CD14-positive monocyte (primary cell): ENCODE data around the gene RHBG. TPM values are rescaled to one million over a fixed set of nuclear protein-coding genes. Genes with fewer than 3 reads are reported as not detected.

ENCODE experiments used
- DNase-seq, 3 donors: peaks; one replicate each; pipeline ENCODE4 v3.0.0-alpha.2; 2011 to 2022
- H2AFZ ChIP-seq: 2 replicates; pipeline ENCODE4 v1.6.0; 2012; ENCODE audit warnings: mild to moderate bottlenecking, low read depth, low read length, inconsistent platforms; ENCODE audit not compliant: insufficient read depth, poor library complexity, severe bottlenecking
- H3K27ac ChIP-seq, 2 donors: 1 replicate in 1 of 2; 2 replicates in 1 of 2; pipeline ENCODE4 v1.5.1; 2012 to 2013; ENCODE audit warnings: low read length in 2 of 2, control low read depth in 1 of 2, inconsistent platforms in 1 of 2, low read depth in 1 of 2, mild to moderate bottlenecking in 1 of 2
- H3K27me3 ChIP-seq, 2 donors: one replicate each; pipeline versions ENCODE4 v1.6.0 to v1.6.1; 2011 to 2013; ENCODE audit warnings: low read length in 2 of 2; ENCODE audit not compliant: control insufficient read depth in 2 of 2, insufficient read depth in 2 of 2
- H3K36me3 ChIP-seq, 2 donors: replicated peaks in 1 of 2; 1 replicate in 1 of 2; 2 replicates in 1 of 2; pipeline versions ENCODE4 v1.5.1 to v1.6.1; 2012 to 2013; ENCODE audit warnings: low read length in 2 of 2, control low read depth in 1 of 2, inconsistent platforms in 1 of 2, mild to moderate bottlenecking in 1 of 2; ENCODE audit not compliant: insufficient read depth in 2 of 2, control insufficient read depth in 1 of 2
- H3K4me1 ChIP-seq, 2 donors: 1 replicate in 1 of 2; 2 replicates in 1 of 2; pipeline versions ENCODE4 v1.5.1 to v1.6.1; 2012 to 2013; ENCODE audit warnings: low read length in 2 of 2, control low read depth in 1 of 2, inconsistent platforms in 1 of 2, mild to moderate bottlenecking in 1 of 2, moderate library complexity in 1 of 2; ENCODE audit not compliant: insufficient read depth in 2 of 2, control insufficient read depth in 1 of 2
- H3K4me2 ChIP-seq: replicated peaks from 2 replicates; pipeline ENCODE3; 2012; ENCODE audit warnings: low read length, moderate library complexity, mild to moderate bottlenecking; ENCODE audit not compliant: poor library complexity, severe bottlenecking; ENCODE audit errors: extremely low read depth
- H3K4me3 ChIP-seq, 3 experiments: fragments of 200-600 bp in 1 of 3; sonication (generic) in 1 of 3; replicated peaks in 1 of 3; 1 replicate in 2 of 3; 2 replicates in 1 of 3; pipeline ENCODE4 v1.5.1; 2011 to 2013; ENCODE audit warnings: low read length in 3 of 3, mild to moderate bottlenecking in 3 of 3, control low read depth in 2 of 3, low read depth in 2 of 3, inconsistent platforms in 1 of 3, moderate library complexity in 1 of 3
- H3K79me2 ChIP-seq: 2 replicates; pipeline ENCODE4 v1.6.0; 2012; ENCODE audit warnings: mild to moderate bottlenecking, control low read depth, inconsistent platforms, low read length, moderate library complexity; ENCODE audit not compliant: insufficient read depth
- H3K9ac ChIP-seq: 2 replicates; pipeline ENCODE4 v1.6.0; 2017; ENCODE audit warnings: low read length, mild to moderate bottlenecking; ENCODE audit not compliant: insufficient read depth, poor library complexity, severe bottlenecking
- H3K9me3 ChIP-seq, 2 donors: replicated peaks in 1 of 2; 1 replicate in 1 of 2; 2 replicates in 1 of 2; pipeline versions ENCODE4 v1.5.1 to v1.6.1; 2012 to 2013; ENCODE audit warnings: low read length in 2 of 2, control low read depth in 1 of 2; ENCODE audit not compliant: control insufficient read depth in 1 of 2, insufficient read depth in 1 of 2
- H4K20me1 ChIP-seq: 2 replicates; pipeline ENCODE4 v1.6.0; 2012; ENCODE audit warnings: mild to moderate bottlenecking, low read length, control low read depth, moderate library complexity; ENCODE audit not compliant: insufficient read depth
- H3K27ac Mint-ChIP-seq, 7 donors: one replicate each; pipeline ENCODE4 v1.8.0; 2020; ENCODE audit warnings: mild to moderate bottlenecking in 7 of 7, mixed read lengths in 7 of 7, moderate library complexity in 6 of 7, inconsistent platforms in 2 of 7
- H3K27me3 Mint-ChIP-seq, 3 donors: one replicate each; pipeline ENCODE4 v1.8.0; 2021 to 2022; ENCODE audit warnings: low read depth in 3 of 3, mild to moderate bottlenecking in 3 of 3, mixed read lengths in 3 of 3, moderate library complexity in 3 of 3, inconsistent platforms in 1 of 3
- H3K36me3 Mint-ChIP-seq, 2 donors: one replicate each; pipeline ENCODE4 v1.8.0; 2020; ENCODE audit warnings: mixed read lengths in 2 of 2, inconsistent platforms in 1 of 2, mild to moderate bottlenecking in 1 of 2
- H3K4me1 Mint-ChIP-seq: one replicate; pipeline ENCODE4 v1.8.0; 2020; ENCODE audit warnings: mild to moderate bottlenecking, mixed read lengths
- H3K4me3 Mint-ChIP-seq, 2 donors: one replicate each; pipeline ENCODE4 v1.8.0; 2020; ENCODE audit warnings: mild to moderate bottlenecking in 2 of 2, mixed read lengths in 2 of 2, moderate library complexity in 1 of 2
- H3K9me3 Mint-ChIP-seq, 7 donors: one replicate each; pipeline ENCODE4 v1.8.0; 2020 to 2022; ENCODE audit warnings: mixed read lengths in 7 of 7, mild to moderate bottlenecking in 6 of 7, moderate library complexity in 6 of 7, inconsistent platforms in 2 of 7
- CTCF ChIP-seq: fragments of 200-600 bp; IDR thresholded peaks from one replicate; pipeline ENCODE4 v1.8.0; 2022; ENCODE audit warnings: antibody characterized with exemption, mild to moderate bottlenecking
- WGBS: methylation state at CpG from one replicate; pipeline ENCODE4 v1.1.5; 2013; ENCODE audit warnings: missing lambda C conversion rate; ENCODE audit not compliant: insufficient coverage; 5-methylcytosine and 5-hydroxymethylcytosine counted together
- intact Hi-C, 2 donors: fragments of 100-400 bp; cut with micrococcal nuclease; formaldehyde crosslinking; loops; one replicate each; pipeline versions ENCODE4 v1.15.0 to v1.15.1; 2023
- polyA plus RNA-seq, 3 donors: library from polyadenylated mRNA; depleted of rRNA in 1 of 3; unstranded in 2 of 3; stranded (reverse) in 1 of 3; fragments of 300-500 nt in 2 of 3; fragments of >200 nt in 1 of 3; fragmentation: Illumina TruSeq in 2 of 3; gene quantifications; 1 replicate in 2 of 3; 2 replicates in 1 of 3; pipeline ENCODE4 v1.2.3, GENCODE V29; 2012 to 2021

Gene RHBG
- polyA plus RNA-seq, 3 donors = 0.08 TPM; not detected in 2

GRCh38 chr1:156382561-156382960 is 13.6 kb downstream of the RHBG start:
- Histone ChIP-seq H3K4me1 (peaks cover 9 to 11% of the 10 kb centered on the region in 2 donors), H3K4me2 (no peak overlapping the region), H3K27me3 (peaks cover 8 to 16% of the 10 kb centered on the region in 2 donors), H2AFZ (no peak overlapping the region), H3K27ac (no peak overlapping the region), H3K9me3 (no peaks in the 10 kb centered on the region), H4K20me1 (no peaks in the 10 kb centered on the region), H3K4me3 (no peak overlapping the region), H3K36me3 (no peaks in the 10 kb centered on the region), H3K9ac (no peak overlapping the region), H3K79me2 (no peaks in the 10 kb centered on the region)
- WGBS = 64% methylated on average over 2 of the region's 7 CpGs
- no peak for TF ChIP-seq CTCF
- H3K27me3 Mint-ChIP-seq = peaks cover 19 to 24% (median 20%) of the 10 kb centered on the region in 3 donors
- H3K4me3 Mint-ChIP-seq = no peak overlapping the region
- intact Hi-C loops = loop anchor here in 1 of 2 donors (10.0 kb wide), 1 partner anchor 222 kb away; the partner anchor contains the start of gene GPATCH4
- H3K9me3 Mint-ChIP-seq = peaks cover 0 to 5% (median 0%) of the 10 kb centered on the region in 7 donors
- peaks cover 17% of the 10 kb centered on the region for H3K4me1 Mint-ChIP-seq
- no peaks in the 10 kb centered on the region for H3K36me3 Mint-ChIP-seq
- DNase-seq = no peak
- H3K27ac Mint-ChIP-seq = no peak overlapping the region

- no peak overlapping the region for H3K27ac ChIP-seq
- no peaks in the 10 kb centered on the region for H3K9me3 ChIP-seq
- no peak overlapping the region for H3K4me3 Mint-ChIP-seq
- H3K27me3 ChIP-seq = peaks cover 13 to 20% of the 10 kb centered on the region in 2 donors
- H3K4me2 ChIP-seq = no peak overlapping the region
- H3K4me3 ChIP-seq = no peak overlapping the region
- no peaks in the 10 kb centered on the region for H3K36me3 ChIP-seq
- peaks cover 14% of the 10 kb centered on the region for H3K4me1 Mint-ChIP-seq
- peaks cover 23 to 29% (median 25%) of the 10 kb centered on the region in 3 donors for H3K27me3 Mint-ChIP-seq
- H3K4me1 ChIP-seq = peaks cover 9% of the 10 kb centered on the region in 2 donors
- intact Hi-C loops = loop anchor here in 1 of 2 donors (10.0 kb wide), 1 partner anchor 222 kb away; the partner anchor contains the start of gene GPATCH4
- H3K36me3 Mint-ChIP-seq = no peaks in the 10 kb centered on the region
- no peaks in the 10 kb centered on the region for H4K20me1 ChIP-seq
- no peak overlapping the region for H2AFZ ChIP-seq
- H3K9ac ChIP-seq = no peak overlapping the region
- H3K79me2 ChIP-seq = no peaks in the 10 kb centered on the region
- H3K9me3 Mint-ChIP-seq = peaks cover 0 to 5% (median 0%) of the 10 kb centered on the region in 7 donors
- peak in 2 of 3 donors; percentile 49 to 57 for DNase-seq
- H3K27ac Mint-ChIP-seq = no peak overlapping the region
- 75% methylated on average over 2 of the region's 9 CpGs for WGBS
- TF ChIP-seq CTCF = peak; percentile 90
Observed at GRCh38 chr1:156383023-156383422, 14.0 kb downstream of the RHBG start.
